Neural cell (in vitro differentiated cells): ENCODE measurements around the gene CHRNA7. TPM values are rescaled to one million over a fixed set of nuclear protein-coding genes. Genes with fewer than 3 reads are reported as not detected.

Experiments
- H2AFZ ChIP-seq: fragments of 200-600, 300-800 bp; sonication (generic), shearing (Covaris generic); 2 replicates; pipeline ENCODE4 v1.6.0; 2014; ENCODE audit warnings: low read depth, mild to moderate bottlenecking, antibody characterized with exemption, low read length, moderate library complexity
- H3F3A ChIP-seq: fragments of 200-600 bp; shearing (Covaris generic); 2 replicates; pipeline ENCODE4 v1.6.1; 2016; ENCODE audit warnings: mild to moderate bottlenecking, moderate library complexity, mixed read lengths, antibody characterized with exemption, low read length; ENCODE audit not compliant: insufficient read depth, poor library complexity, severe bottlenecking
- H3K27ac ChIP-seq: fragments of 200-600, 300-800 bp; sonication (generic), shearing (Covaris generic); 2 replicates; pipeline ENCODE4 v1.5.1; 2014; ENCODE audit warnings: mild to moderate bottlenecking, low read length, moderate library complexity
- H3K27me3 ChIP-seq: fragments of 300-800, 200-600 bp; sonication (generic), shearing (Covaris generic); 2 replicates; pipeline ENCODE4 v1.6.0; 2014; ENCODE audit warnings: mild to moderate bottlenecking, low read depth, low read length, moderate library complexity; ENCODE audit not compliant: insufficient read depth
- H3K36me3 ChIP-seq: fragments of 300-800, 200-600 bp; sonication (generic), shearing (Covaris generic); 2 replicates; pipeline ENCODE4 v1.5.1; 2014; ENCODE audit warnings: mild to moderate bottlenecking, antibody characterized with exemption, low read length, moderate library complexity; ENCODE audit not compliant: insufficient read depth
- H3K4me2 ChIP-seq: fragments of 300-800, 200-600 bp; sonication (generic), shearing (Covaris generic); 2 replicates; pipeline ENCODE4 v1.6.0; 2014; ENCODE audit warnings: mild to moderate bottlenecking, low read length
- H3K4me3 ChIP-seq: fragments of 300-800, 200-600 bp; sonication (generic), shearing (Covaris generic); 2 replicates; pipeline ENCODE4 v1.5.1; 2014; ENCODE audit warnings: mild to moderate bottlenecking, low read length, moderate library complexity
- H3K79me2 ChIP-seq: fragments of 200-600 bp; shearing (Covaris generic); replicated peaks from 2 replicates; pipeline ENCODE4 v1.6.0; 2014; ENCODE audit warnings: mild to moderate bottlenecking, low read length, moderate library complexity; ENCODE audit not compliant: insufficient read depth
- H3K9ac ChIP-seq: fragments of 300-800, 200-600 bp; sonication (generic), shearing (Covaris generic); 2 replicates; pipeline ENCODE4 v1.6.1; 2016; ENCODE audit warnings: mild to moderate bottlenecking, low read length, mixed read lengths
- H3K9me2 ChIP-seq: fragments of 200-600 bp; shearing (Covaris generic); 2 replicates; pipeline ENCODE4 v1.6.1; 2016; ENCODE audit warnings: mild to moderate bottlenecking, low read length, mixed read lengths; ENCODE audit not compliant: insufficient read depth
- H3K9me3 ChIP-seq: fragments of 200-600, 300-800 bp; sonication (generic), shearing (Covaris generic); 2 replicates; pipeline ENCODE4 v1.6.1; 2016; ENCODE audit warnings: mild to moderate bottlenecking, mixed run types, low read length, moderate library complexity, mixed read lengths
- H4K20me1 ChIP-seq: fragments of 200-600 bp; shearing (Covaris generic); 2 replicates; pipeline ENCODE4 v1.6.1; 2016; ENCODE audit warnings: mild to moderate bottlenecking, mixed run types; ENCODE audit not compliant: insufficient read depth
- CTCF ChIP-seq: fragments of 450-650 bp; IDR thresholded peaks from 2 replicates; pipeline ENCODE4 v1.5.1; 2014; ENCODE audit warnings: antibody characterized with exemption, mild to moderate bottlenecking, moderate library complexity; ENCODE audit not compliant: poor library complexity, severe bottlenecking
- EP300 ChIP-seq: fragments of 450-650 bp; conservative IDR thresholded peaks from 2 replicates; pipeline ENCODE4 v1.6.1; 2014; ENCODE audit warnings: antibody characterized with exemption, mild to moderate bottlenecking, moderate library complexity; ENCODE audit not compliant: poor library complexity, severe bottlenecking
- EZH2 ChIP-seq: fragments of 200-600, 300-800 bp; shearing (Covaris generic), sonication (generic); IDR thresholded peaks from 2 replicates; pipeline ENCODE4 v1.6.1; 2014; ENCODE audit warnings: antibody characterized with exemption, low read length, borderline replicate concordance, mild to moderate bottlenecking; ENCODE audit not compliant: insufficient read depth, poor library complexity, severe bottlenecking
- MXI1 ChIP-seq: fragments of 450-650 bp; conservative IDR thresholded peaks from 2 replicates; pipeline ENCODE4 v1.6.1; 2014; ENCODE audit warnings: antibody characterized with exemption, mild to moderate bottlenecking; ENCODE audit not compliant: poor library complexity, severe bottlenecking
- POLR2AphosphoS5 ChIP-seq: IDR thresholded peaks from 2 replicates; pipeline ENCODE4 v1.6.1; 2012
- RAD21 ChIP-seq: fragments of 450-650 bp; conservative IDR thresholded peaks from 2 replicates; pipeline ENCODE4 v1.6.1; 2014; ENCODE audit warnings: antibody characterized with exemption, mild to moderate bottlenecking, moderate library complexity
- SMC3 ChIP-seq: fragments of 450-650 bp; conservative IDR thresholded peaks from 2 replicates; pipeline ENCODE4 v1.6.1; 2014; ENCODE audit warnings: antibody characterized with exemption, mild to moderate bottlenecking, moderate library complexity; ENCODE audit not compliant: poor library complexity
- TAF1 ChIP-seq: IDR thresholded peaks from 2 replicates; pipeline ENCODE4 v1.6.1; 2012; ENCODE audit warnings: low read depth
- polyA plus RNA-seq: library from polyadenylated mRNA; depleted of rRNA; stranded (reverse); fragments of >200 nt; gene quantifications from 2 replicates; pipeline ENCODE4 v1.2.3, GENCODE V29; 2014
- TF ChIP-seq, protein P1 (sequence below): IDR thresholded peaks from 2 replicates; pipeline ENCODE4 v1.6.1; 2012; ENCODE audit warnings: borderline replicate concordance

Gene CHRNA7
- polyA plus RNA-seq, 1 donor from 2014 or later: 5.0 TPM

DNA sequence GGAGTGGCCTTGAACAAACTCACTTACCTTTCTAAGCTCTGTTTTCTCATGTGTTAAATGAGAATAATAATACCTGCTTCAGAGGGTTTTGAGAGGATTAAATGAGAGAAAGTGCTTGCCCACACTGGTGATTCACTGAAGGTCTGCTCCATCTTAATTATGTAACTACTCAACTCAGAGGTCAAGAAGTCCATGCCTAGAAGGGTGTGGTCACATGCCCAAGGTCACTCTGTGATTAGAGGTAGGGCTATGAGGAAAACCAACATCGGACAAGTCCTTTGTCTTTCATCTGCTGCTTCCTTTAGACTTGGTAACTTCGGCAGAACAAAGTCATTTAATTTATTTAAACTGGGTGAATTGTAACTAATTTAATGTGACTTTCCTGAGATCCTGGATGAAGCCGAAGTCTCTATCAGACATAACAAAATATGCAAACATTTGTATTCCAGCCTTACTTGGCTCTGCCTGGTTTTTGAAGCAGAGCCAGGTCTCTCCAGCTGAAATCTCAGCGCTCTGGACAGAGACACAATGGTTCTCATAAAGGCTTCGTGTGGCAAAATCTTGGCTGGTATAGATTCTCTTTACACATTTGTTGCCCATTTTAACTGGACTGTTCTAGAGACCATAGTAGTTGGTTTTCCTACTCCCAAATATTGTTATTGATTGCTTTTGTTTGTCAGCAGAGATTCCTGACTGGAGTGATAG is 3.0 kb downstream of the CHRNA7 start:
- Histone ChIP-seq H3K9me3 (no peaks in the 10 kb centered on the region), H4K20me1 (no peaks in the 10 kb centered on the region), H3K4me3 (no peak overlapping the region), H3K27ac (no peak overlapping the region), H3F3A (no peaks in the 10 kb centered on the region), H2AFZ (no peak overlapping the region), H3K27me3 (peaks cover 8% of the 10 kb centered on the region), H3K36me3 (no peaks in the 10 kb centered on the region), H3K4me2 (no peak overlapping the region), H3K79me2 (no peaks in the 10 kb centered on the region), H3K9ac (no peak overlapping the region), H3K9me2 (no peaks in the 10 kb centered on the region)
- no peak for TF ChIP-seq MXI1
- no peak for TF ChIP-seq RAD21
- TF ChIP-seq TAF1: no peak
- no peak for TF ChIP-seq EP300
- TF ChIP-seq, protein P1, sequence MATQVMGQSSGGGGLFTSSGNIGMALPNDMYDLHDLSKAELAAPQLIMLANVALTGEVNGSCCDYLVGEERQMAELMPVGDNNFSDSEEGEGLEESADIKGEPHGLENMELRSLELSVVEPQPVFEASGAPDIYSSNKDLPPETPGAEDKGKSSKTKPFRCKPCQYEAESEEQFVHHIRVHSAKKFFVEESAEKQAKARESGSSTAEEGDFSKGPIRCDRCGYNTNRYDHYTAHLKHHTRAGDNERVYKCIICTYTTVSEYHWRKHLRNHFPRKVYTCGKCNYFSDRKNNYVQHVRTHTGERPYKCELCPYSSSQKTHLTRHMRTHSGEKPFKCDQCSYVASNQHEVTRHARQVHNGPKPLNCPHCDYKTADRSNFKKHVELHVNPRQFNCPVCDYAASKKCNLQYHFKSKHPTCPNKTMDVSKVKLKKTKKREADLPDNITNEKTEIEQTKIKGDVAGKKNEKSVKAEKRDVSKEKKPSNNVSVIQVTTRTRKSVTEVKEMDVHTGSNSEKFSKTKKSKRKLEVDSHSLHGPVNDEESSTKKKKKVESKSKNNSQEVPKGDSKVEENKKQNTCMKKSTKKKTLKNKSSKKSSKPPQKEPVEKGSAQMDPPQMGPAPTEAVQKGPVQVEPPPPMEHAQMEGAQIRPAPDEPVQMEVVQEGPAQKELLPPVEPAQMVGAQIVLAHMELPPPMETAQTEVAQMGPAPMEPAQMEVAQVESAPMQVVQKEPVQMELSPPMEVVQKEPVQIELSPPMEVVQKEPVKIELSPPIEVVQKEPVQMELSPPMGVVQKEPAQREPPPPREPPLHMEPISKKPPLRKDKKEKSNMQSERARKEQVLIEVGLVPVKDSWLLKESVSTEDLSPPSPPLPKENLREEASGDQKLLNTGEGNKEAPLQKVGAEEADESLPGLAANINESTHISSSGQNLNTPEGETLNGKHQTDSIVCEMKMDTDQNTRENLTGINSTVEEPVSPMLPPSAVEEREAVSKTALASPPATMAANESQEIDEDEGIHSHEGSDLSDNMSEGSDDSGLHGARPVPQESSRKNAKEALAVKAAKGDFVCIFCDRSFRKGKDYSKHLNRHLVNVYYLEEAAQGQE: no peak
- TF ChIP-seq EZH2: no peak
- no peak for TF ChIP-seq CTCF
- TF ChIP-seq SMC3: no peak
- no peak for TF ChIP-seq POLR2AphosphoS5

DNA sequence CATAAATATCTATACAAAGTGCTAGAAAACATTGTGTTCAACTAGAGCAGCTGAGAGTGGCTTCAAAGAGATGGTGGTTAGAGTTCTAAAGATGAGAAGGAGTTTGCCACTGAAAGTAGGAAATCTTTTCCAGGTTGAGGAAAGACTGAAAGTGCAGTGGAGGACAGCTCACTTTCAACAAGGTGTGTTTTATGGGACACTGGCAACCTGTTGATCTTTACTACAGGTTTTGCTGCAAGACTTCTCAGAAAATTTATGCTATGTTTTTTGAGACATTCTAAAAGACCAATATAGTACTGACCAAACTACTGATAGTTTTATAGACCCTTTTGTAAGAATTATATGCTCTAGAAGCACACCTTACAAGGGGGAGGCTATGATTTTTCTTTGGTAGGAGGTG is 3.8 kb downstream of the CHRNA7 start:
- Histone ChIP-seq H2AFZ (no peak overlapping the region), H3F3A (no peaks in the 10 kb centered on the region), H3K9ac (no peak overlapping the region), H3K9me2 (no peaks in the 10 kb centered on the region), H3K79me2 (no peaks in the 10 kb centered on the region), H3K9me3 (no peaks in the 10 kb centered on the region), H3K27ac (no peak overlapping the region), H3K27me3 (peaks cover under 1% of the 10 kb centered on the region), H4K20me1 (no peaks in the 10 kb centered on the region), H3K36me3 (no peaks in the 10 kb centered on the region), H3K4me2 (no peak overlapping the region), H3K4me3 (no peak overlapping the region)
- no peak for TF ChIP-seq POLR2AphosphoS5
- no peak for TF ChIP-seq SMC3
- no peak for TF ChIP-seq MXI1
- TF ChIP-seq, protein P1: no peak
- TF ChIP-seq RAD21: no peak
